Stomach smooth muscle (tissue), 2 donors: ENCODE measurements around the gene STK25.
A peak's percentile ranks its signal among the peaks of the same experiment; 100 is the strongest.
"Not testable (repeated sequence)": the region's sequence is repeated elsewhere in the genome, so short reads cannot be mapped to it uniquely, and the experiment has no call there.

ENCODE experiments used
- H3K27ac ChIP-seq: one replicate; pipeline ENCODE4 v1.7.0; 2013; ENCODE audit warnings: mild to moderate bottlenecking, low read length, inconsistent platforms
- H3K27me3 ChIP-seq, 2 donors: one replicate each; pipeline ENCODE4 v1.7.0; 2013; ENCODE audit warnings: low read length in 2 of 2; ENCODE audit not compliant: insufficient read depth in 2 of 2, control insufficient read depth in 1 of 2
- H3K36me3 ChIP-seq, 2 donors: one replicate each; pipeline ENCODE4 v1.7.0; 2013; ENCODE audit warnings: low read length in 2 of 2; ENCODE audit not compliant: control insufficient read depth in 2 of 2, insufficient read depth in 2 of 2
- H3K4me1 ChIP-seq: one replicate; pipeline ENCODE4 v1.7.0; 2013; ENCODE audit warnings: low read length; ENCODE audit not compliant: control insufficient read depth, insufficient read depth
- H3K4me3 ChIP-seq, 2 donors: one replicate each; pipeline ENCODE4 v1.7.0; 2013; ENCODE audit warnings: low read length in 2 of 2
- H3K9ac ChIP-seq, 2 donors: one replicate each; pipeline ENCODE4 v1.7.0; 2013; ENCODE audit warnings: low read length in 2 of 2, mild to moderate bottlenecking in 1 of 2
- H3K9me3 ChIP-seq, 2 donors: one replicate each; pipeline ENCODE4 v1.7.0; 2013; ENCODE audit warnings: low read length in 2 of 2; ENCODE audit not compliant: control insufficient read depth in 2 of 2
- donor health status: healthy.
- donor health status: Pancreatic carcinoma.

Gene STK25

DNA sequence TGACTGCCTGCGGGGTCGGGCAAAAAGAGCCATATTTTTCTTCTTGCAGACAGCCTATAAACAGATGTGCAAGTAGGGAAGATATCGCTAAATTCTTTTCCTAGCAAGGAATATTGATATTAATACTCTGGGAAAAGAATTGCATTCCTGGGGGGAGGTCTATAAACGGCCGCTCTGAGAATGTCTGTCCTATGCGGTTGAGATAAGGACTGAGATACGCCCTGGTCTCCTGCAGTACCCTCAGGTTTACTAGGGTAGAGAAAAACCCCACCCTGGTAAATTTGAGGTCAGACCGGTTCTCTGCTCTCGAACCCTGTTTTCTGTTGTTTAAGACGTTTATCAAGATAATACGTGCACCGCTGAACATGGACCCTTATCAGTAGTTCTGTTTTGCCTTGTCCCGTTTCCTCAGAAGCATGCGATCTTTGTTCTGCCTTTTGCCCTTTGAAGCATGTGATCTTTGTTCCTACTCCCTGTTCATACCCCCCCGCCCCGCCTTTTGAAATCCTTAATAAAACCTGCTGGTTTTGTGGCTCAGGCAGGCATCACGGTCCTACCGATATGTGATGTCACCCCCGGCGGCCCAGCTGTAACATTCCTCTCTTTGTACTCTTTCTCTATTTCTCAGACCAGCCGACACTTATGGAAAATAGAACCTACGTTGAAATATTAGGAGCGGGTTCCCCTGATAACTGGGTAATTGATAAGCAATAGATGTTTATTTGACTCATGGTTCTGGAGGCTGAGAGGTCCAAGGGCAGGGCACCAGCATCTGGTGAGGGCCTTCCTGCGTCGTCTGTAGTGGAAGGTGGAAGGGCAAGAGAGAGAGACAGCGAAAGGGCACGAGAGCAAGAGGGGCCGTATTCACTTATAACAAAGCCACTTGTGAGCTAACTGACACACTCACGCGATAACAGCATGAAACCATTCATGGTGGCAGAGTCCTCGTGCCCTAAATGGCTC is 17.7 kb upstream of the STK25 start:
- not testable (repeated sequence) for H3K9ac ChIP-seq

DNA sequence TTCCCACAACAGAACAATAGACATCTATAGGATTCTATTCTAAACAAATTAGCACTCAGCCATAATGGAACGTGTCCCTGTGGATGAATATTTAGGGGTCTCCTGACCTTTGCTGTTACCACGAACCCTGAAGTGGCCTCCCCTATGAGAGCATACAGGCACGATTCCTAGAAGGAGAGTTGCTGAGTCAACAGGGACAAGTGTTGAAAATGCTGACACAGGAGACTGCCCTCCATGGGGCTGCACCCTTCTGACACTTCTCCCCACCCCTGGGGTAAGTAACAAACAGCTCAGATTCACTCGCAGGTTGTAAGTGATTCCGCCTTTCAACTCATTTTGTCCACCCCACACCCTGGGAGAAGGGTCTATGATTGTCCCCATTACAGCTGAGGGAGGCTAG is 14.1 kb upstream of the STK25 start:
- no peak overlapping the region for H3K9ac ChIP-seq
- H3K27me3 ChIP-seq, result peaks cover 13 to 17% of the 10 kb centered on the region in 2 donors
- H3K9me3 ChIP-seq, result no peaks in the 10 kb centered on the region
- no peaks in the 10 kb centered on the region for H3K36me3 ChIP-seq
- no peaks in the 10 kb centered on the region for H3K4me1 ChIP-seq
- no peak overlapping the region for H3K4me3 ChIP-seq
- H3K27ac ChIP-seq, result no peak overlapping the region

More for the DNA sequence above, 17.7 kb upstream of the STK25 start:
- not testable (repeated sequence) for H3K4me1 ChIP-seq, H3K36me3 ChIP-seq, H3K4me3 ChIP-seq, H3K27ac ChIP-seq, H3K9me3 ChIP-seq, H3K27me3 ChIP-seq

DNA sequence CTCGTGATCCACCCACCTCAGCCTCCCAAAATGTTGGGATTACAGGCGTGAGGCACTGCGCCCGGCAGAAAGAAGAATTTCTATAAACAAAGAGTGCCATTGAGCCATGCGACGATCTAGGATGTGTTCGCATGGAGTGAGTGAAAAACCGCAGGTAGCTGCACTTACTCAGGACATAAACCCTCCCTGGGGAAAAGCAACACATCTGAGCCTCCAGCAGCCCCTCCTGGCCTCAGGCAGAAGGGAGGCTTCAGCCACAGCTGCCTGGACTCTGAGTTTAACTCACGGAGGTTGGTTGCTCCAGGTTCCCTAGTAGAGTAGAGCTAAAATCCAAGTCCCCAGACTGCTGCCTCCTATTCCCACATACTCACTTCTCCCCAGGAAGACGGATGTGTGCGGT is 11.3 kb upstream of the STK25 start:
- H3K4me1 ChIP-seq, result no peaks in the 10 kb centered on the region
- H3K9me3 ChIP-seq, result no peaks in the 10 kb centered on the region
- no peak overlapping the region for H3K9ac ChIP-seq

DNA sequence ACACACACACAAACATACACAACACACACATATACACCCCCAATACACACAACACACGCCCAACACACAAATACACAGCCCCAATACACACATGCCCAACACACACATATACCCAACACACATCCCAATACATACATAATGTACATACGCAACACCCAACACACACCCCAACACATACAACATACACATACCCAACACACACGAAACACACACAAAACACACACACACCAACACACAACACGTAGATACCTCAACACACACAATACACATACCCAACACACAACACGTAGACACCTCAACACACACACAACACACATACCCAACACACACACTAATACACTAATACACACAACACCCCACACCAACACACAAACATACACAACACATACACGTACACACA is 8.9 kb upstream of the STK25 start:
- Histone ChIP-seq H3K9ac (no peak overlapping the region), H3K4me3 (no peak overlapping the region), H3K4me1 (no peaks in the 10 kb centered on the region), H3K27ac (no peak overlapping the region), H3K36me3 (no peaks in the 10 kb centered on the region), H3K27me3 (peaks cover 11 to 15% of the 10 kb centered on the region in 2 donors), H3K9me3 (no peaks in the 10 kb centered on the region)

More for the DNA sequence above, 11.3 kb upstream of the STK25 start:
- Histone ChIP-seq H3K4me3 (no peak overlapping the region), H3K27me3 (peaks cover 15 to 17% of the 10 kb centered on the region in 2 donors), H3K27ac (no peak overlapping the region), H3K36me3 (no peaks in the 10 kb centered on the region)

DNA sequence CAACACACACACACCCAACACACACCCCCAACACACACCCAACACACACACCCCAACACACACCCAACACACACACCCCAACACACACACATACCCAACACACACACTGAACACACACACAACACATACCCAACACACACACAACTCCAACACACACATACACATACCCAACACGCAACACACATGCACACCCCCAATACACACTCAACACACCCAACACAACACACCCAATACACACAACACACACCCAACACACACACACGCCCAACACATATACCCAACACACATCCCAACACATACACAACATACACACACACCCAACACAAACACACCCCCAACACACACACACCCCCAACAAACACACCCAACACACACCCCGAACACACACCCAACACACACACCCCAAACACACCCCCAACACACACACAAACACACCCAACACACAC is 8.2 kb upstream of the STK25 start:
- H3K27ac ChIP-seq, result no peak overlapping the region
- H3K9ac ChIP-seq, result no peak overlapping the region
- peaks cover 11 to 12% of the 10 kb centered on the region in 2 donors for H3K27me3 ChIP-seq
- peaks cover 0 to 3% of the 10 kb centered on the region in 2 donors for H3K36me3 ChIP-seq
- H3K9me3 ChIP-seq, result no peaks in the 10 kb centered on the region
- no peaks in the 10 kb centered on the region for H3K4me1 ChIP-seq
- H3K4me3 ChIP-seq, result no peak overlapping the region

DNA sequence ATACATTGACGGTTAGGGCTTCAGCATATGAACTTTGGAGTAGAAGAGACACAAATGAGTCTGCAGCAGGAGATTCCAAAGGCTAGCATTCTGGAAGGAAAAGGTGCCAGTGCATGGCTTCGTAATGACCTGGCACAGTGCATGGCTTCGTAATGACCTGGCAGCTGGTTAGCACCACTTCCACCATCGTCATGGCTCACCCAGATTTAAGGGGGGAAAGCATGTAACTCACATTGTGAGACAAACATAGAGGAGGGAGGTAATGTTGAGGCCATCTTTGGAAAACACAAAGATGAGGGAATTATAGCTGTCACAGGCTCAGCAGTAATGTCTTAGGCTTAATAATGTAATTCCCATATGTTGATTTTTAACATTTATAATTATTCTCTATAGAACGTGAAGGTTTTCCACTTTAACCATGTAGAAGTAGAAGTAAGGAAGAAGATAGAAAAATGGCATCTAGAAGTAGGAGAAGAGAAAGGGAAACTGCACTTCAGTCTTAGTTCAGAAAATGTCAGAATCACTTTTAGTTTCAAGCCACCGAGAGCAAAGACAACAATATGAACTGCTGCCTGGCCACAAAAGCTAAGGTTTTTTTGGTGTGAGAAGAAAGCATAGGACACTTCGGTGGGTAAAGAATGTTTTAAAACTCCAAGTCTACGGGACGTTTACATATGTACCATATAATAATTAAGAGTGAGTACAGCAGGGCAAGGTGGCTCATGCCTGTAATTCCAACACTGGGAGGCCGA is 6.8 kb upstream of the STK25 start:
- Histone ChIP-seq H3K27ac (no peak overlapping the region), H3K4me3 (no peak overlapping the region), H3K27me3 (peaks cover 4 to 6% of the 10 kb centered on the region in 2 donors), H3K9me3 (no peaks in the 10 kb centered on the region), H3K4me1 (no peaks in the 10 kb centered on the region), H3K9ac (no peak overlapping the region), H3K36me3 (peaks cover 0 to 7% of the 10 kb centered on the region in 2 donors)

DNA sequence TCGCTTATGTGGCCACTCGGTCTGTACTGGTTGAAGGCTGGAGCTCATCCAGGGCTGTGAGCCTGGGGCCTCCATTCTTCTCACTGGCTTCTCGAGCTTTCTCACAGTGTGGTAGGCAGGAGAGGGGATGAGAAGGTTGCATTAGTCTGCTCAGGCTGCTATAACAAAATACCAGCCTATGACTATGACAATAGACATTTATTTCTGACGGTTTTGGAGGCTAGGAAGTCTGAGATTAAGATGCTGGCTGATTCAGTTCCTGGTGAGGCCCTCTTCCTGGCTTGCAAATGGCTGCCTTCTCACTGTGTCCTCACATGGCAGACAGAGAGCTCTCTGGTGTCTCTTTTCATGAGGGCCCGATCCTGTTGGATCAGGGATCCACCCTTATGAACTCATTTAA is 6.2 kb upstream of the STK25 start:
- Histone ChIP-seq H3K36me3 (peaks cover 0 to 7% of the 10 kb centered on the region in 2 donors), H3K9me3 (no peaks in the 10 kb centered on the region), H3K4me1 (peaks cover 2% of the 10 kb centered on the region)

DNA sequence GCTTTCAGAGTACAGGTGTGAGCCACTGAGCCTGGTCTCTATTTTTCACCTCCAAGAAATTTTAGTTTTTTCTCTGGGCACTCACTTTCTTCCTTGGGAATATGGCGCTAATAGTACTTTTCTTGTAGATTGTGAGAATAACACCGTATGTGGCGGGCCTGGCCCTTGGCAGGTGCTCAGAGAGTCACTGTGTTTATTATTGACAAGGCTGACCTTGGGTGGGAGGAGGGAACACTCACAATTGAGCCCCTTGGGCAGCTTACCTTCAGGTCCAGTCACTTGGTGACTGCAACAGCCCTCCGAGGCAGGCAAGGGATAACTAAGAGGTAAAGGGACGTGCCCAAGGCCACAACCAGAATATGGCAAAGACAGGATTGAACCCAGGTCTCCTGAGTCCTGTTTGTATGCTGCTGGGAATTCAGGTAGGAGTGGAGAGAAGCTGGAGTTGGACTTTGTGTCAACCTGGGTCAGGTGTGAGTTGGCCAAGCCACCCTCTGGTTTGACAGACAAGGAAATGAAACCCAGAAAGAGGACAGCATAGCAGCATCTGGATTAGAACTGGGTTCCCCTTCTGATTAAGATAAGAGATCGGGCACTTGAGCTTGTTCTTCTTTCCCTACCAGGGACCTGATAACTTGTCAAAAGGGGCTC is 2.8 kb upstream of the STK25 start:
- Histone ChIP-seq H3K9ac (no peak overlapping the region), H3K9me3 (no peaks in the 10 kb centered on the region), H3K27me3 (no peaks in the 10 kb centered on the region), H3K36me3 (peaks cover 0 to 7% of the 10 kb centered on the region in 2 donors), H3K4me3 (no peak overlapping the region), H3K27ac (no peak overlapping the region), H3K4me1 (peaks cover 23% of the 10 kb centered on the region)

More for the DNA sequence above, 6.2 kb upstream of the STK25 start:
- H3K27ac ChIP-seq, result no peak overlapping the region
- peaks cover under 1 to 2% of the 10 kb centered on the region in 2 donors for H3K27me3 ChIP-seq
- H3K4me3 ChIP-seq, result no peak overlapping the region
- no peak overlapping the region for H3K9ac ChIP-seq

DNA sequence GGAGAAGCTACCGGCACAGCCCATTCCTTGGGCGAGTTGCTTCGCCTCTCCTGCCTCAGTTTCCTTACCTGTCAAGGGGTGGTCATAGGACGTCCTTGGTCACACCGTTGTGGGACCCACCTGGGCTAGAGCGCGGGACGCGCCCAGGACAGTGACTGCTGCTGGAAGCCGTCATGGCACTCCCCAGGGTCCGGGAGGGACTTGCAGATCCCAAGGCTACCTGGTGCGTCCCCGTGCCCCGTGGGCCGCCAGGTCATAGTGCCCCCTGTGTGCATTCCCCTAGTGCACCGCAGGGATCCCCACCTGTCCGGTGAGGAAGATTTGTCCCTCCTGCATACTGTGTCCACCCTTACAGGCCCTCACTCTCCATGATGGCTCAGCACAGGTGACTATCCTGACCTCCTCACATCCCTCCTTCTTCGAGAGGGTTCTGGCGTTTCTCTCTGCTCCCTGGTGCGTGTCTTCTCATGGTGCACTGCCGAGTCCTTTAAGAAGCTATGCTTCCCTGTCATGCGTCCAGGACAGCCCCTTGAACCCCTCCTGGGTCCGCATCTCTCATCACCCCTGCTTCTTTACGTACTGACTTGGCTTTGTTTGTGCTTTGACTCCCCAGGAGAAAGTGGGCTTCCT is 886 bp upstream of the STK25 start:
- peaks cover 32% of the 10 kb centered on the region for H3K4me1 ChIP-seq
- no peaks in the 10 kb centered on the region for H3K9me3 ChIP-seq
- H3K27ac ChIP-seq, result peak overlapping the region; percentile 74
- H3K36me3 ChIP-seq, result peaks cover 0 to 7% of the 10 kb centered on the region in 2 donors
- no peaks in the 10 kb centered on the region for H3K27me3 ChIP-seq
- H3K9ac ChIP-seq, result peak overlapping the region; percentile 77 to 92
- peak overlapping the region; percentile 81 to 86 for H3K4me3 ChIP-seq
